GM06990 (cell line): Measurements from ENCODE around the gene PCCA.

Experiments
- DNase-seq: peaks from one replicate; pipeline ENCODE4 v3.0.0-alpha.2; 2011; ENCODE audit not compliant: insufficient read length; ENCODE audit errors: extremely low read depth
- H3K27me3 ChIP-seq: replicated peaks from 2 replicates; pipeline ENCODE4 v1.6.0; 2011; ENCODE audit warnings: low read length; ENCODE audit not compliant: control insufficient read depth, insufficient read depth
- H3K36me3 ChIP-seq: 2 replicates; pipeline ENCODE4 v1.5.1; 2011; ENCODE audit warnings: low read length; ENCODE audit not compliant: control insufficient read depth, insufficient read depth
- H3K4me3 ChIP-seq: replicated peaks from 2 replicates; pipeline ENCODE4 v1.5.1; 2011; ENCODE audit warnings: low read depth, mild to moderate bottlenecking, control low read depth, low read length
- TF ChIP-seq, protein P1 (sequence below): IDR thresholded peaks from 2 replicates; pipeline ENCODE4 v1.5.1; 2011; ENCODE audit warnings: low read length, control low read depth, mild to moderate bottlenecking, inconsistent platforms; ENCODE audit not compliant: insufficient read depth, poor library complexity, severe bottlenecking

The PCCA gene

DNA sequence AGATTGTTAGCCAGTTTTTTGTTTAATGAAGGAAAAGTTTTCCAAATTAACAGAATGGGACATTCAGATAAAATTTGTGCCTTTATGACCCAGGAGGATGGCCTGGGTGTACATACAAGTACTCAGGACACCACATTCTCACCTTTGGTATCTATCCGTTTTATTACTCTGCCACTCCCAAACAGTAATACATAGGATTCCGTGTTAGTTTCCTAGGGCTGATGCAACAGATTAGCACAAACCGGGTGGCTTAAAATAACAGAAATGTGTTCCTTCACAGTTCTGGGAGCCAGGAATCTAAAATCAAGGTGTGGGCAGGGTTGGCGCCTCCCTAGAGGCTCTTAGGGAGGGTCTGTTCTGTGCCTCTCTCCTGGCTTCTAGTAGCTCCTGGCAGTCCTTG is 369.8 kb downstream of the PCCA start:
- Histone ChIP-seq H3K4me3 (no peak overlapping the region), H3K36me3 (no peaks in the 10 kb centered on the region), H3K27me3 (no peaks in the 10 kb centered on the region)
- TF ChIP-seq, protein P1, sequence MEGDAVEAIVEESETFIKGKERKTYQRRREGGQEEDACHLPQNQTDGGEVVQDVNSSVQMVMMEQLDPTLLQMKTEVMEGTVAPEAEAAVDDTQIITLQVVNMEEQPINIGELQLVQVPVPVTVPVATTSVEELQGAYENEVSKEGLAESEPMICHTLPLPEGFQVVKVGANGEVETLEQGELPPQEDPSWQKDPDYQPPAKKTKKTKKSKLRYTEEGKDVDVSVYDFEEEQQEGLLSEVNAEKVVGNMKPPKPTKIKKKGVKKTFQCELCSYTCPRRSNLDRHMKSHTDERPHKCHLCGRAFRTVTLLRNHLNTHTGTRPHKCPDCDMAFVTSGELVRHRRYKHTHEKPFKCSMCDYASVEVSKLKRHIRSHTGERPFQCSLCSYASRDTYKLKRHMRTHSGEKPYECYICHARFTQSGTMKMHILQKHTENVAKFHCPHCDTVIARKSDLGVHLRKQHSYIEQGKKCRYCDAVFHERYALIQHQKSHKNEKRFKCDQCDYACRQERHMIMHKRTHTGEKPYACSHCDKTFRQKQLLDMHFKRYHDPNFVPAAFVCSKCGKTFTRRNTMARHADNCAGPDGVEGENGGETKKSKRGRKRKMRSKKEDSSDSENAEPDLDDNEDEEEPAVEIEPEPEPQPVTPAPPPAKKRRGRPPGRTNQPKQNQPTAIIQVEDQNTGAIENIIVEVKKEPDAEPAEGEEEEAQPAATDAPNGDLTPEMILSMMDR: no peak
- no peak for DNase-seq

DNA sequence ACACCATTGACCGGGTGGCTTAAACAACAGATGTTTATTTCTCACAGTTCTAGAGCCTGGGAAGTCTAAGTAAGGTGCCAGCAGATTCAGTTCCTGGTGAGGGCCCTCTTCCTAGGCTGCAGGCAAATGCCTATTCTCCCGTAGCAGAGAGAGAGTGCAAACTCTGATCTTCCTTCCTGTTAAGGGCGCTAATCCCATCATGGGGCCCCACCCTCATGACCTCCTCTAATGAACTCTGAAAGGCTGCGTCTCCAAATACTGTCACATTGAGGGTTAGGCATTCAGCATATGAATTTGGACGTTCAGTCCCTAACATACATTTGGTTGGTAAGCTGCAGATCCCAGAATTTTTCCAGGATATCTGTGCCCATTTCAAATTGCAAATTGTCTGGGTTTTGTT is 370.9 kb downstream of the PCCA start:
- TF ChIP-seq, protein P1: no peak
- H3K4me3 ChIP-seq: no peak overlapping the region
- DNase-seq: no peak
- no peaks in the 10 kb centered on the region for H3K36me3 ChIP-seq
- H3K27me3 ChIP-seq: no peaks in the 10 kb centered on the region

DNA sequence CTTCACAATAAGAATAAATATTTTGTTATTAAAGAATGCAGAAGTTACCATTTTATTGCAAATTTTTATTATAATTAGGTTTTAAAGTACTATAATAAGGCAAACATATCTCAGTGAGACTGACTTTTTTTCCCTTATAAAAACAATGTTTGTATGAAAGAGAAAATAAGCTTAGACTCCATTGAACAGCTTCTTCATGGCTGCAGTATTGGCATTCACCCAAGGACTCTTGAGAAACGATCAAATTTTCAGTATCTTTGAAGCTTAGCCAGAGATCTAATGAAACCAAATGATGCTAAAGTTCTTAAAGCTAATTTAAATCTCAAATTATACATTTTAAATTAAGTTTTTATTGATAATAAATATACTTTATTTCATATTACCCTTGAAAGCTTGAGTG is 371.4 kb downstream of the PCCA start:
- TF ChIP-seq, protein P1: no peak
- no peaks in the 10 kb centered on the region for H3K36me3 ChIP-seq
- H3K27me3 ChIP-seq: no peaks in the 10 kb centered on the region
- no peak overlapping the region for H3K4me3 ChIP-seq
- DNase-seq: no peak

DNA sequence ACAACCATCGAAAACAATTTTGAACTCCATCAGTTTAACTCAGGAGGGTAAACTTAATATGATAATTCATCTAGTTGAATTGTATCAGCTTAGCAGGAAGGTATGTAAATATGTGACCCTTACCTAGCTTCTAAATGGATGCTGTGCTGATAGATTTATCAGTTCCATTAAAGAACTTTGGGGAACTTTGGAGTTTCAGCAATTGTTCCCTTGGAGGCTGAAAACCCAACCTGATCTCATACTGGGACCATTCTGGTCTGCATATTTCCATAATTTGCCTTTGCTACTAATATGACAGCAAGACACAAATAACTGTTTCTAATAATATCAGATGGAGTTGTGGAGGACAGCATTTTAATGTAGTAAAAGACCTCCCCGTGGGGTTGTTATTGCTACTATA is 371.9 kb downstream of the PCCA start:
- H3K27me3 ChIP-seq: no peaks in the 10 kb centered on the region
- no peak for DNase-seq
- H3K36me3 ChIP-seq: no peaks in the 10 kb centered on the region
- H3K4me3 ChIP-seq: no peak overlapping the region
- TF ChIP-seq, protein P1: no peak

DNA sequence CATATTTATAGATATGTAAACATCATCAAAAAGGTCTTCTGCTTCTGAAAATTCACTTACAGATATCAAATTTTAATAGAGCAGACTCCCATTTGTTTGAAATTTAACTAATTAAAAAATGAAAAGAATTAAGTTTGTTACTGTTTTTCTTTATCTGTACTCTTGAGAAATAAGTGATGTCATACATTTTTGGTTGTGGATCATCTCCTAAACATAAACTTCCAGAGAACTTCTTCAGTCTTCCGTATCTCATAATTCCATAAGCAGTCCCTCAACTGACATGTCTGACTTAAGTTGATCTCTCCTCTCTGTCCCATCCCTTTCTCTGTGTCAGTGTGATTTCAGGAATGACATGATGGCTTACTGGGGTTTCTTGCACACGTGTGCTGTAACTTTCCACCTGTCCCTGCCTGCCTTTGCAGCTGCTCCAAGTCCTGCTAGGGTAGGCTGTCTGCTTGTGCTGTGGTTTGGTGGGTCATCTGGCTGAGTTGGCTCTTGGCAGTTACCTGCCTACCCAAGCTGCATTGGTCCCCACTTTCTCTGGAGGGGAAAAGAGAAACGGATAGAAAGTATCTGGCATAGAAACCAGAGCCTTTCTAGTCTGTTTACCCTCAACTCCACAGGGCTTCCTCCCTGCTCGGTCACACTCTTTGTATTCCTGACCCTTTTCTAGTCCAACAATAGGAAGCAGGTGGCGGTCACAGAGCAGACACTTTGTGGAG is 372.6 kb downstream of the PCCA start:
- no peak overlapping the region for H3K4me3 ChIP-seq
- TF ChIP-seq, protein P1: no peak
- no peak for DNase-seq

DNA sequence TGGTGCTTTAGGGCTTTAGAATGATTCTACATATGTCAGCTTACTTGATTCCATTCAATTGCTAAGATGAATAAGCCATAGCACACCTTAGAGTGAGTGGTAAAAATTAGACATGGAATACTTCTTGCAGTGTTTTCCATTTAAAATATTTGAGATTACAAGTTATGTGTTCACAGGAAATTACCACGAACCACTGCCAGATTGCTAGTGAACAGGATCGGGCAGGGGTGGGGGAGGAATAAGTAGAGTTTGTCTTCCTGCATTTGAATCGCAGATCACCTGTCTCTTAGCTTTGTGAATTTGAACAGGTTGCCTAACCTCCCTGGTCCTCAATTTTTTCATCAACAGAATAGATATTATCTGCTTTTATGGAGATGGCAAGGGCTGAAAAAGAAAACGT is 375.1 kb downstream of the PCCA start:
- Histone ChIP-seq H3K36me3 (no peaks in the 10 kb centered on the region), H3K27me3 (no peaks in the 10 kb centered on the region), H3K4me3 (no peak overlapping the region)
- TF ChIP-seq, protein P1: no peak
- no peak for DNase-seq

More for the DNA sequence above, 372.6 kb downstream of the PCCA start:
- Histone ChIP-seq H3K27me3 (no peaks in the 10 kb centered on the region), H3K36me3 (no peaks in the 10 kb centered on the region)
